Peyer's patch (tissue), 4 donors: ENCODE data around the gene NTN4.

Experiments used
- POLR2A ChIP-seq, 2 donors: fragments of 450-650 bp; IDR thresholded peaks; one replicate each; pipeline ENCODE4 v1.5.1; 2017; ENCODE audit warnings: antibody characterized with exemption in 2 of 2, mild to moderate bottlenecking in 2 of 2, moderate library complexity in 2 of 2
- TF ChIP-seq, protein P1 (sequence below), 6 experiments: fragments of 450-650 bp in 4 of 6; fragments of 200-600 bp in 2 of 6; sonication (generic) in 1 of 6; IDR thresholded peaks; one replicate each; pipeline ENCODE4 v1.5.1; 2017 to 2019; ENCODE audit warnings: antibody characterized with exemption in 6 of 6, mild to moderate bottlenecking in 3 of 6, moderate library complexity in 1 of 6

DNA sequence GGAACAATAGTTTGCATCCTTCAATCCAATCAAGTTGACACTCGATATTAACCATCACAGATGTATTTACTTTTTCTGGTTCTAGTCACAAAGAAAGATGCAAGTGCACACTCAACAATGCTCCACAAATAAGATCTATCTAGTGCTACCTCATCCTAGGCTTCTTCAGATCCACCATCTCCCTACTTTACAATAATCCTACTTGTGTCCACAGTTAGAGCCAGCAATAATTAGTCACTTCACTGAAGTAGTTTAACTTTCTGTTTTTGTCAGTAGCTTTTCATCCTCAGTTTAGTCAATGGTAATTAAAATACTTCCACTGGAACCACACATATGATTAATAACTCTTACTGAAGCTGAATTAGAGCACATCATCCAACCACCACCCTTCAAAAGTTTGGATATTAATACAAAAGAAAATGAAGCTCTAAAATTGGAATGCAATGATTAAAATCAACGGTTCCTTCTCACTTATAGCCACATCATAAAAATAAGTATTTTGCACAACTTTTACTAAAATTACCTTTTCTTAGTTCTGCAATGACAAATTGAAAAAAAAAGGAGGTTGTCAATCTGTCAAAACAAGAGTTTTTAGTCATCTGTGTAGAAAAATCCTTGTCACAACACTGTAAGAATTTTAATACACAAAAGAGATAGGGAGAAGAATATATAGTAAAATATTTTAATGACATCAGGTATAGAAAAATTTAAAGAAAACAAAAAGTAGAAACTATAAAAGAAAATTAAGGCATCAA is 39.9 kb upstream of the NTN4 start:
- TF ChIP-seq POLR2A (IDR thresholded peaks at IDR 0.05): no peak
- TF ChIP-seq, protein P1, sequence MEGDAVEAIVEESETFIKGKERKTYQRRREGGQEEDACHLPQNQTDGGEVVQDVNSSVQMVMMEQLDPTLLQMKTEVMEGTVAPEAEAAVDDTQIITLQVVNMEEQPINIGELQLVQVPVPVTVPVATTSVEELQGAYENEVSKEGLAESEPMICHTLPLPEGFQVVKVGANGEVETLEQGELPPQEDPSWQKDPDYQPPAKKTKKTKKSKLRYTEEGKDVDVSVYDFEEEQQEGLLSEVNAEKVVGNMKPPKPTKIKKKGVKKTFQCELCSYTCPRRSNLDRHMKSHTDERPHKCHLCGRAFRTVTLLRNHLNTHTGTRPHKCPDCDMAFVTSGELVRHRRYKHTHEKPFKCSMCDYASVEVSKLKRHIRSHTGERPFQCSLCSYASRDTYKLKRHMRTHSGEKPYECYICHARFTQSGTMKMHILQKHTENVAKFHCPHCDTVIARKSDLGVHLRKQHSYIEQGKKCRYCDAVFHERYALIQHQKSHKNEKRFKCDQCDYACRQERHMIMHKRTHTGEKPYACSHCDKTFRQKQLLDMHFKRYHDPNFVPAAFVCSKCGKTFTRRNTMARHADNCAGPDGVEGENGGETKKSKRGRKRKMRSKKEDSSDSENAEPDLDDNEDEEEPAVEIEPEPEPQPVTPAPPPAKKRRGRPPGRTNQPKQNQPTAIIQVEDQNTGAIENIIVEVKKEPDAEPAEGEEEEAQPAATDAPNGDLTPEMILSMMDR (IDR thresholded peaks at IDR 0.05): no peak
